Type B pancreatic cell (in vitro differentiated cells): ENCODE data around the gene PLPPR1. TPM values are rescaled to one million over a fixed set of nuclear protein-coding genes. Genes with fewer than 3 reads are reported as not detected.

Source experiments
- DNase-seq: peaks from one replicate; pipeline ENCODE4 v3.0.0; 2021; ENCODE audit warnings: mixed read lengths; ENCODE audit not compliant: unreplicated experiment; ENCODE audit errors: extremely low spot score
- H3K27ac Mint-ChIP-seq: 2 replicates; pipeline ENCODE4 v1.8.0; 2021; ENCODE audit warnings: mild to moderate bottlenecking, mixed read lengths
- H3K27me3 Mint-ChIP-seq: 2 replicates; pipeline ENCODE4 v1.8.0; 2021; ENCODE audit warnings: mixed read lengths
- H3K36me3 Mint-ChIP-seq: 2 replicates; pipeline ENCODE4 v1.8.0; 2021; ENCODE audit warnings: mixed read lengths
- H3K4me1 Mint-ChIP-seq: one replicate; pipeline ENCODE4 v1.8.0; 2021; ENCODE audit warnings: mixed read lengths; ENCODE audit not compliant: unreplicated experiment
- H3K4me3 Mint-ChIP-seq: 2 replicates; pipeline ENCODE4 v1.8.0; 2021; ENCODE audit warnings: mild to moderate bottlenecking, mixed read lengths
- H3K9me3 Mint-ChIP-seq: 2 replicates; pipeline ENCODE4 v1.8.0; 2021; ENCODE audit warnings: mixed read lengths
- CTCF ChIP-seq: fragments of 200-600 bp; sonication (generic); conservative IDR thresholded peaks from 2 replicates; pipeline ENCODE4 v1.5.0; 2021; ENCODE audit warnings: antibody characterized with exemption, mild to moderate bottlenecking
- total RNA-seq: library from RNA; stranded (reverse); gene quantifications from 2 replicates; pipeline ENCODE4 v1.2.1, GENCODE V29; 2021; ENCODE audit warnings: low replicate concordance

The PLPPR1 gene
- total RNA-seq, 1 donor from 2014 or later = 3.2 TPM

DNA sequence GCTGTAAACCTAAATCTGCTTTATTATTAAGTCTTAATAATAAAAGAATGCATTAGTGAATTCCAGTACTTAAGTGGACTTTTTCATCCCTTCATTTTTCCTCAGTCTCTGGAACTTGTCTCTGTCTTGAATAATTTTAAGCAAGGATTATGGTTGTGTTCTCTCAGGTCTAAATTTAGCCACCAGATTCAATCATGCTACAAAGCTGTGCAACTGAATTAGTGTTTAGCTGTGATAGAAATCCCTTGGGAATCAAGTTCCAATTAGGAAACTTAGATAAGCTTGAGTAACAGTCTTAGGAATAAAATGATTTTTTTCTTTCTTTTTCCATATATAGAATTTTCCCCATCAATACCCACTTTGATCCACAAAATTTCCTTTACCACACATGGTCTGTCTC lies 104.3 kb downstream of the PLPPR1 start:
- H3K27ac Mint-ChIP-seq = no peak overlapping the region
- TF ChIP-seq CTCF = no peak
- H3K4me3 Mint-ChIP-seq = no peak overlapping the region
- H3K36me3 Mint-ChIP-seq = no peaks in the 10 kb centered on the region
- H3K4me1 Mint-ChIP-seq = no peaks in the 10 kb centered on the region
- no peaks in the 10 kb centered on the region for H3K9me3 Mint-ChIP-seq
- no peak for DNase-seq
- H3K27me3 Mint-ChIP-seq = peaks cover 9% of the 10 kb centered on the region

- H3K4me1 Mint-ChIP-seq = no peaks in the 10 kb centered on the region
- peaks cover 5% of the 10 kb centered on the region for H3K9me3 Mint-ChIP-seq
- no peaks in the 10 kb centered on the region for H3K36me3 Mint-ChIP-seq
- no peak for TF ChIP-seq CTCF
- H3K27ac Mint-ChIP-seq = no peak overlapping the region
- DNase-seq = no peak
- peaks cover 10% of the 10 kb centered on the region for H3K27me3 Mint-ChIP-seq
- H3K4me3 Mint-ChIP-seq = no peak overlapping the region
Observed at GRCh38 chr9:101138509-101138908, 110.0 kb downstream of the PLPPR1 start.

- H3K4me1 Mint-ChIP-seq = no peaks in the 10 kb centered on the region
- H3K27me3 Mint-ChIP-seq = peaks cover 10% of the 10 kb centered on the region
- no peak for TF ChIP-seq CTCF
- H3K9me3 Mint-ChIP-seq = peaks cover 5% of the 10 kb centered on the region
- no peak overlapping the region for H3K4me3 Mint-ChIP-seq
- H3K36me3 Mint-ChIP-seq = no peaks in the 10 kb centered on the region
- no peak for DNase-seq
- H3K27ac Mint-ChIP-seq = no peak overlapping the region
Observed at GRCh38 chr9:101139082-101139481, 110.6 kb downstream of the PLPPR1 start.

GRCh38 chr9:101140764-101141163 lies 112.2 kb downstream of the PLPPR1 start:
- Mint-ChIP-seq H3K27ac (no peak overlapping the region), H3K4me1 (no peaks in the 10 kb centered on the region), H3K36me3 (no peaks in the 10 kb centered on the region), H3K9me3 (peaks cover 5% of the 10 kb centered on the region), H3K4me3 (no peak overlapping the region), H3K27me3 (peaks cover 6% of the 10 kb centered on the region)
- no peak for DNase-seq
- TF ChIP-seq CTCF = no peak

DNA sequence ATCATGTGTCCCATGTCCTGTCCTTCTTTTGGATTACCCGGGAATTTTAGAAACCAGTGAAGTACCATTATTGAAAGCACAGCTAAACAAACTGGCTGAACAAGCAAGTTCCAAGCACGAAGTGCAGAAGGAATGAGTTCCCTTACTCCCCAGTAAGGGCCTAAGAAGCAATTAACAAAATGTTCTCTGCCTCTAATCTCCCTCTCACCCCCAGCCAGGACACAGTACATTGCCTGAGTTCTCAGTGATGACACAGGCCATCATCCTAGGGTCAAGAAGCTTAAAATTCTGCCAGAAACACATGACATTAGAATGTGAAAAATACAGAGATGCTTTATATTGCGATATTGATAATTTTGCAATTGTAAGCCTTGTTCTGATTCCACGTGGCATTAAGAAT lies 118.0 kb downstream of the PLPPR1 start:
- Mint-ChIP-seq H3K4me3 (no peak overlapping the region), H3K4me1 (no peaks in the 10 kb centered on the region)
- DNase-seq = no peak

More for the DNA sequence above, 118.0 kb downstream of the PLPPR1 start:
- Mint-ChIP-seq H3K36me3 (no peaks in the 10 kb centered on the region), H3K9me3 (peaks cover 4% of the 10 kb centered on the region), H3K27me3 (peaks cover 3% of the 10 kb centered on the region), H3K27ac (no peak overlapping the region)
- no peak for TF ChIP-seq CTCF
